CD4-positive, alpha-beta T cell (primary cell): ENCODE measurements around the gene PMS1. TPM values are rescaled to one million over a fixed set of nuclear protein-coding genes. Genes with fewer than 3 reads are reported as not detected.

ENCODE experiments used
- ATAC-seq: fragments of 200-7000 bp; cut with Tn5 transposase; one replicate; pipeline ENCODE4 v1.10.0; 2022; ENCODE audit warnings: mild to moderate bottlenecking; ENCODE audit not compliant: poor library complexity
- CTCF ChIA-PET: fragments of 350-600 bp; sonication (Branson Sonifier 250); formaldehyde crosslinking; loops from one replicate; lab custom pipeline; 2021; ENCODE audit warnings: antibody characterized with exemption, inconsistent platforms; lab: Charles Lee
- POLR2A ChIA-PET: fragments of 350-600 bp; sonication (Branson Sonifier 250); formaldehyde crosslinking; loops from one replicate; lab custom pipeline; 2021; ENCODE audit warnings: antibody characterized with exemption, inconsistent platforms; lab: Charles Lee
- DNase-seq, 14 experiments: peaks; one replicate each; pipeline ENCODE4 v3.0.0-alpha.2; 2013 to 2020; ENCODE audit warnings: mixed read lengths in 2 of 14
- H3K27ac ChIP-seq, 2 donors: one replicate each; pipeline versions ENCODE4 v1.5.1 to v1.7.0; 2013; ENCODE audit warnings: low read length in 2 of 2, low read depth in 1 of 2, mild to moderate bottlenecking in 1 of 2
- H3K27me3 ChIP-seq, 2 experiments: 1 replicate in 1 of 2; 2 replicates in 1 of 2; pipeline versions ENCODE4 v1.6.1 to v1.7.0; 2013; ENCODE audit warnings: low read length in 2 of 2, control low read depth in 1 of 2, mild to moderate bottlenecking in 1 of 2, moderate library complexity in 1 of 2; ENCODE audit not compliant: insufficient read depth in 2 of 2, control insufficient read depth in 1 of 2
- H3K36me3 ChIP-seq: one replicate; pipeline ENCODE4 v1.6.1; 2013; ENCODE audit warnings: low read length, control low read depth; ENCODE audit not compliant: insufficient read depth
- H3K4me1 ChIP-seq: one replicate; pipeline ENCODE4 v1.6.1; 2013; ENCODE audit warnings: low read length, control low read depth; ENCODE audit not compliant: insufficient read depth
- H3K4me3 ChIP-seq: one replicate; pipeline ENCODE4 v1.5.1; 2013; ENCODE audit warnings: mild to moderate bottlenecking, low read length, moderate library complexity
- H3K9me3 ChIP-seq, 2 experiments: 1 replicate in 1 of 2; 2 replicates in 1 of 2; pipeline versions ENCODE4 v1.6.1 to v1.7.0; 2013; ENCODE audit warnings: low read length in 2 of 2, mild to moderate bottlenecking in 2 of 2, control low read depth in 1 of 2, moderate library complexity in 1 of 2; ENCODE audit not compliant: control insufficient read depth in 1 of 2, insufficient read depth in 1 of 2
- H3K27ac Mint-ChIP-seq: one replicate; pipeline ENCODE4 v1.8.0; 2020; ENCODE audit warnings: mixed read lengths
- H3K27me3 Mint-ChIP-seq: one replicate; pipeline ENCODE4 v1.8.0; 2021; ENCODE audit warnings: mixed read lengths
- H3K36me3 Mint-ChIP-seq: one replicate; pipeline ENCODE4 v1.8.0; 2021; ENCODE audit warnings: low read depth, mixed read lengths
- H3K4me1 Mint-ChIP-seq: one replicate; pipeline ENCODE4 v1.8.0; 2021; ENCODE audit warnings: low read depth, mixed read lengths
- H3K4me3 Mint-ChIP-seq: one replicate; pipeline ENCODE4 v1.8.0; 2020; ENCODE audit warnings: mild to moderate bottlenecking, mixed read lengths
- H3K9me3 Mint-ChIP-seq: one replicate; pipeline ENCODE4 v1.8.0; 2020; ENCODE audit warnings: mixed read lengths
- CTCF ChIP-seq: fragments of 200-600 bp; IDR thresholded peaks from one replicate; pipeline ENCODE4 v1.8.0; 2022; ENCODE audit warnings: antibody characterized with exemption, mild to moderate bottlenecking
- intact Hi-C, 2 experiments: fragments of 100-400 bp; cut with DNase I in 1 of 2; cut with micrococcal nuclease in 1 of 2; formaldehyde crosslinking; loops; one replicate each; pipeline versions ENCODE4 v1.15.1 to v1.9.0; 2023 to 2025; cut with DNase I, micrococcal nuclease
- total RNA-seq, 174 experiments: library from RNA in 2 of 174; stranded (reverse) in 2 of 174; gene quantifications; one replicate each; pipeline ENCODE4 v1.2.3 and lab custom pipeline; 2021 to 2026

The PMS1 gene
- total RNA-seq, 2 experiments from 2014 or later, result 9.6 to 9.8 TPM

- Mint-ChIP-seq H3K27ac (no peak overlapping the region), H3K27me3 (no peaks in the 10 kb centered on the region), H3K4me1 (peaks cover 6% of the 10 kb centered on the region), H3K9me3 (no peaks in the 10 kb centered on the region), H3K36me3 (peaks cover 59% of the 10 kb centered on the region), H3K4me3 (no peak overlapping the region)
- no peak for DNase-seq
- Histone ChIP-seq H3K9me3 (no peaks in the 10 kb centered on the region), H3K4me1 (no peaks in the 10 kb centered on the region), H3K27ac (no peak overlapping the region), H3K27me3 (no peaks in the 10 kb centered on the region), H3K36me3 (no peaks in the 10 kb centered on the region), H3K4me3 (no peak overlapping the region)
- TF ChIP-seq CTCF, result no peak
- no peak for ATAC-seq
- CTCF ChIA-PET, result no interaction called here
- POLR2A ChIA-PET, result no interaction called here
- intact Hi-C loops, result no loop called here
These were observed 89.4 kb downstream of the PMS1 start for GRCh38 chr2:189873696-189874095.

- DNase-seq (peak in 3 of 14 experiments; percentile 5 to 27 (median 13)), ATAC-seq (no peak)
- Mint-ChIP-seq H3K36me3 (peaks cover 59% of the 10 kb centered on the region), H3K4me1 (peaks cover 6% of the 10 kb centered on the region), H3K9me3 (no peaks in the 10 kb centered on the region), H3K27me3 (no peaks in the 10 kb centered on the region), H3K4me3 (no peak overlapping the region), H3K27ac (no peak overlapping the region)
- Histone ChIP-seq H3K36me3 (no peaks in the 10 kb centered on the region), H3K9me3 (peaks cover 0 to 6% of the 10 kb centered on the region in 2 experiments), H3K4me3 (no peak overlapping the region), H3K4me1 (no peaks in the 10 kb centered on the region), H3K27ac (no peak overlapping the region), H3K27me3 (no peaks in the 10 kb centered on the region)
- intact Hi-C loops, result no loop called here
- ChIA-PET POLR2A (no interaction called here), CTCF (no interaction called here)
- no peak for TF ChIP-seq CTCF
These were observed 90.5 kb downstream of the PMS1 start for GRCh38 chr2:189874586-189875320.

GRCh38 chr2:189876271-189876670 is 92.0 kb downstream of the PMS1 start:
- H3K4me3 Mint-ChIP-seq, result no peak overlapping the region
- H3K36me3 Mint-ChIP-seq, result peaks cover 51% of the 10 kb centered on the region
- no peak overlapping the region for H3K27ac Mint-ChIP-seq
- Histone ChIP-seq H3K36me3 (no peaks in the 10 kb centered on the region), H3K27me3 (no peaks in the 10 kb centered on the region), H3K4me1 (no peaks in the 10 kb centered on the region), H3K9me3 (peaks cover 0 to 6% of the 10 kb centered on the region in 2 experiments), H3K4me3 (no peak overlapping the region), H3K27ac (no peak overlapping the region)
- intact Hi-C loops, result no loop called here
- DNase-seq (no peak), ATAC-seq (no peak)
- no peak for TF ChIP-seq CTCF
- POLR2A ChIA-PET, result no interaction called here
- H3K9me3 Mint-ChIP-seq, result no peaks in the 10 kb centered on the region
- H3K27me3 Mint-ChIP-seq, result no peaks in the 10 kb centered on the region
- H3K4me1 Mint-ChIP-seq, result peaks cover 6% of the 10 kb centered on the region
- CTCF ChIA-PET, result no interaction called here
